HG02588 (cell line): ENCODE measurements around the gene SPATC1L.
"Not testable (repeated sequence)": the region's sequence is repeated elsewhere in the genome, so short reads cannot be mapped to it uniquely, and the experiment has no call there.

Source experiments
- ATAC-seq: cut with Tn5 transposase; IDR thresholded peaks from one replicate; pipeline ENCODE4 v1.9.1; 2021; ENCODE audit warnings: mild to moderate bottlenecking, moderate library complexity; ENCODE audit not compliant: unreplicated experiment

Gene SPATC1L

GRCh38 chr21:46200877-46201803 lies 16.9 kb upstream of the SPATC1L start:
- ATAC-seq = not testable (repeated sequence)

- no peak for ATAC-seq
These were observed 15.4 kb upstream of the SPATC1L start for GRCh38 chr21:46199436-46200373.

GRCh38 chr21:46196733-46197132 lies 12.5 kb upstream of the SPATC1L start:
- ATAC-seq = no peak

GRCh38 chr21:46195595-46196195 lies 11.4 kb upstream of the SPATC1L start:
- ATAC-seq = no peak

- ATAC-seq = no peak
These were observed 10.4 kb upstream of the SPATC1L start for GRCh38 chr21:46194374-46195334.

GRCh38 chr21:46193829-46194373 lies 9.6 kb upstream of the SPATC1L start:
- no peak for ATAC-seq

- no peak for ATAC-seq
These were observed 7.7 kb upstream of the SPATC1L start for GRCh38 chr21:46191686-46192575.

- ATAC-seq = no peak
These were observed 7.0 kb upstream of the SPATC1L start for GRCh38 chr21:46191257-46191685.

- no peak for ATAC-seq
These were observed 6.4 kb upstream of the SPATC1L start for GRCh38 chr21:46190491-46191131.

- ATAC-seq = no peak
These were observed 5.8 kb upstream of the SPATC1L start for GRCh38 chr21:46189959-46190490.

GRCh38 chr21:46189213-46189958 lies 5.1 kb upstream of the SPATC1L start:
- ATAC-seq = no peak

GRCh38 chr21:46188226-46189212 lies 4.3 kb upstream of the SPATC1L start:
- ATAC-seq = no peak

- no peak for ATAC-seq
These were observed 3.6 kb upstream of the SPATC1L start for GRCh38 chr21:46187814-46188213.

- ATAC-seq = no peak
These were observed 3.0 kb upstream of the SPATC1L start for GRCh38 chr21:46187261-46187660.

- ATAC-seq = no peak
These were observed 1.5 kb upstream of the SPATC1L start for GRCh38 chr21:46185716-46186115.
